IPS-15b (cell line): Measurements from ENCODE around the gene PDZRN4.

ENCODE experiments used
- H3K27me3 ChIP-seq: one replicate; pipeline ENCODE4 v1.6.1; 2013; ENCODE audit warnings: low read length; ENCODE audit not compliant: control insufficient read depth, insufficient read depth
- H3K36me3 ChIP-seq: one replicate; pipeline ENCODE4 v1.6.1; 2013; ENCODE audit warnings: low read length; ENCODE audit not compliant: control insufficient read depth, insufficient read depth
- H3K4me1 ChIP-seq: one replicate; pipeline ENCODE4 v1.6.1; 2013; ENCODE audit warnings: mild to moderate bottlenecking, low read length; ENCODE audit not compliant: control insufficient read depth, insufficient read depth
- H3K4me3 ChIP-seq: one replicate; pipeline ENCODE4 v1.5.1; 2013; ENCODE audit warnings: low read depth, low read length
- H3K9ac ChIP-seq: one replicate; pipeline ENCODE4 v1.6.1; 2013; ENCODE audit warnings: low read depth, mild to moderate bottlenecking, low read length
- H3K9me3 ChIP-seq: one replicate; pipeline ENCODE4 v1.6.1; 2013; ENCODE audit warnings: mild to moderate bottlenecking, low read length; ENCODE audit not compliant: control insufficient read depth, insufficient read depth

The PDZRN4 gene

DNA sequence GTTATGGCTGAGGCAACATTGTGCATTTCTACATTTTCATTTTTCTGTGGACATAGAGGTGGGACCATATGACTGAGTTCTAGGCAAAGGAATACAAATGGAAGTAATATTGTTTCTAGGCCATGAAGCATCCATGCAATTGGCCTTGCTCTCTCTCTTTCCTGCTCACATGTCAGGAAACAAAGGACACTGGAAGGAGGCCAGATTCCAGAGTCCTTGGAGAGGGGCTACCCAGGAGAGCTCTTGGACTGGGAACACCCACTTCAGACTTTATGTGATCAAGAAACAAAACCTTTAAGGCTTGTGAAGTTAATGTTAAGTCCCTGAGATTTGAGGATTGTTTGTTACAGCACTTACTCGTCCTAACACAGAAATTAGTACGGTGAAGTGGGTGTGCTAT lies 32.8 kb downstream of the PDZRN4 start:
- H3K36me3 ChIP-seq, result no peaks in the 10 kb centered on the region
- peaks cover 7% of the 10 kb centered on the region for H3K4me1 ChIP-seq
- H3K9ac ChIP-seq, result no peak overlapping the region
- no peaks in the 10 kb centered on the region for H3K27me3 ChIP-seq
- no peaks in the 10 kb centered on the region for H3K9me3 ChIP-seq
- H3K4me3 ChIP-seq, result no peak overlapping the region

- Histone ChIP-seq H3K4me3 (no peak overlapping the region), H3K27me3 (no peaks in the 10 kb centered on the region), H3K9me3 (no peaks in the 10 kb centered on the region), H3K36me3 (no peaks in the 10 kb centered on the region), H3K9ac (no peak overlapping the region), H3K4me1 (peaks cover 7% of the 10 kb centered on the region)
Observed at GRCh38 chr12:41221491-41221890, 33.4 kb downstream of the PDZRN4 start.

DNA sequence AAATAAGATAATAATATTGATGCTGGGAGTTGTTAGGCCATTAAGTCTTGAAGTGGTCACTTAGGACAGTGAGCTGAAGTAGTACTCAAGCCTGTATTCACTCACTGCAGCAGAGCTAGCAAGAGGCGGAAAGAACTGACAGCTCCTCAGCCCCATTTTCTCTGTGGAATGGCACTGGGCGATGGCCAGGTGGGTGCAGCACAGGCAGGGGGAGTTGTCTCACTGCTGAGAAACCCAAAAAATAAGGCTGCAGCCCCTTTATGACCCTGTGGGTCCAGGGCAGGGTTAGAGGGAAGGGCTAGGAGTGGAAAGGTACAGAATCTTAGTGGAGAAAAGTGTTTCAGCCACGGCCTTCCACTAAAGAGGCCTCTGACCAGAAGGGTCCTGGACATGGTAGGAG lies 35.5 kb downstream of the PDZRN4 start:
- Histone ChIP-seq H3K27me3 (no peaks in the 10 kb centered on the region), H3K4me1 (peaks cover 7% of the 10 kb centered on the region), H3K4me3 (no peak overlapping the region), H3K36me3 (no peaks in the 10 kb centered on the region), H3K9me3 (no peaks in the 10 kb centered on the region), H3K9ac (no peak overlapping the region)

GRCh38 chr12:41224066-41224465 lies 35.9 kb downstream of the PDZRN4 start:
- Histone ChIP-seq H3K4me1 (peaks cover 7% of the 10 kb centered on the region), H3K9ac (no peak overlapping the region), H3K36me3 (no peaks in the 10 kb centered on the region), H3K9me3 (no peaks in the 10 kb centered on the region), H3K4me3 (no peak overlapping the region), H3K27me3 (no peaks in the 10 kb centered on the region)

DNA sequence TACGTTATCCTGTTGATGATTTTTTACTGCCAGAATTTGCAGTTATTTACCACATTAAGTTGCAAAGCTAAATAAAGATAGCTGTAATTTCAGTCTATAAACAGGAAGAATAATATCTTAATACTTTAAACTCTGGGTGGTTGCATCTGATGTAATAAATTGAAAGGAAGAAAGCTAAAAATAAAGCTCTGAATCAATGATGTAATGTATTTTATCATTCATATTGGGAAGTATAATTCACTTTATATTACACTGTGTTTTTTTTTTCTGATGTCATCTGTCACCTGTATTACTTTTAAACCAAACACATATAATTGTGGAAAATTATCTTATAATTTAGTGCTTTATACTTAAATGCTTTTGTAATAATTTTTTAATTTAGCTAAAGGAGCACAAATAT lies 37.1 kb downstream of the PDZRN4 start:
- Histone ChIP-seq H3K27me3 (no peaks in the 10 kb centered on the region), H3K4me1 (peaks cover 7% of the 10 kb centered on the region), H3K36me3 (no peaks in the 10 kb centered on the region), H3K9ac (no peak overlapping the region), H3K4me3 (no peak overlapping the region), H3K9me3 (no peaks in the 10 kb centered on the region)

DNA sequence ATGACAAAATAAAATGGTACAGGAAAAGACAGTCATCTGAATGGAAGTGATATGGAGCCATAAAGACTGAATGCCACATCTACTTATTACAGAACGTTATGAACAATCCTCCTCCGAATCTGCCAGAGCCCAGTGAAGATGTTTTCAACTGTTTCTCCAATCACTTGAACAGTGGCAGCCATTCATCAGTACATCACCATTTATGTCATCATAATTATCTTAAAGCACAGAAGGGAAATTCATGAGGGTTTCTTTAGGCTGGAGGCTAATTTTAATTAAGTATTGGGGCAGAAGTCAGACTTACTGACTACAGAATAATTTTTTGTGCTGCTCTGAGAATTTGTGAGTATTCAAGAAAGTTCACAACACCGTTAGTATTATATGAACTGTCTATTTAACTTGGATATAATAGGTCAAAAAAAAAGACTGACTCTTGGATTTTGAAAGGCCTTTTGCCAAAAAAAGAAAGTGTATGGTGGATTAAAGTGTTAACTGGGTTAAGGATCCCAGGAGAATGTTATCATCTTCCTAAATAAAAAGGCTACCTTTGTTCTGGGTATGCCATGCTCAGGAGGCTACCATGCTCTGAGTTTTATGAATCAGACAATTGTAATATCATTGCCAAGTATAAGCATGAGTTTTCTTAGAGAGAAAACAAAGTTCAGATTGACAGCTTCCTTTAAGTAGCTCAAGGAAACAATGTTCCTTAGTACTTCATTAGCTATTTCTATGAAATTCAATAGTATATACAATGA lies 40.1 kb downstream of the PDZRN4 start:
- Histone ChIP-seq H3K36me3 (no peaks in the 10 kb centered on the region), H3K4me3 (no peak overlapping the region), H3K9ac (no peak overlapping the region), H3K27me3 (no peaks in the 10 kb centered on the region), H3K4me1 (peaks cover 7% of the 10 kb centered on the region), H3K9me3 (no peaks in the 10 kb centered on the region)

GRCh38 chr12:41230756-41231155 lies 42.6 kb downstream of the PDZRN4 start:
- Histone ChIP-seq H3K9ac (no peak overlapping the region), H3K4me1 (no peaks in the 10 kb centered on the region), H3K4me3 (no peak overlapping the region), H3K27me3 (no peaks in the 10 kb centered on the region), H3K36me3 (no peaks in the 10 kb centered on the region), H3K9me3 (no peaks in the 10 kb centered on the region)

- Histone ChIP-seq H3K4me1 (no peaks in the 10 kb centered on the region), H3K4me3 (no peak overlapping the region), H3K9ac (no peak overlapping the region), H3K27me3 (no peaks in the 10 kb centered on the region), H3K36me3 (no peaks in the 10 kb centered on the region), H3K9me3 (no peaks in the 10 kb centered on the region)
Observed at GRCh38 chr12:41234692-41235091, 46.6 kb downstream of the PDZRN4 start.

- Histone ChIP-seq H3K27me3 (no peaks in the 10 kb centered on the region), H3K36me3 (no peaks in the 10 kb centered on the region), H3K4me1 (no peaks in the 10 kb centered on the region), H3K9me3 (no peaks in the 10 kb centered on the region), H3K4me3 (no peak overlapping the region), H3K9ac (no peak overlapping the region)
Observed at GRCh38 chr12:41242603-41243002, 54.5 kb downstream of the PDZRN4 start.

GRCh38 chr12:41248391-41248790 lies 60.3 kb downstream of the PDZRN4 start:
- H3K27me3 ChIP-seq, result no peaks in the 10 kb centered on the region
- H3K9me3 ChIP-seq, result no peaks in the 10 kb centered on the region
- H3K4me1 ChIP-seq, result no peaks in the 10 kb centered on the region
- no peaks in the 10 kb centered on the region for H3K36me3 ChIP-seq
- H3K9ac ChIP-seq, result no peak overlapping the region
- H3K4me3 ChIP-seq, result no peak overlapping the region

- no peak overlapping the region for H3K9ac ChIP-seq
- no peaks in the 10 kb centered on the region for H3K9me3 ChIP-seq
- H3K4me3 ChIP-seq, result no peak overlapping the region
- H3K36me3 ChIP-seq, result no peaks in the 10 kb centered on the region
- H3K4me1 ChIP-seq, result no peaks in the 10 kb centered on the region
- no peaks in the 10 kb centered on the region for H3K27me3 ChIP-seq
Observed at GRCh38 chr12:41250748-41251147, 62.6 kb downstream of the PDZRN4 start.

GRCh38 chr12:41254004-41254914 lies 66.1 kb downstream of the PDZRN4 start:
- Histone ChIP-seq H3K9me3 (no peaks in the 10 kb centered on the region), H3K27me3 (no peaks in the 10 kb centered on the region), H3K36me3 (no peaks in the 10 kb centered on the region), H3K4me3 (no peak overlapping the region), H3K9ac (no peak overlapping the region), H3K4me1 (no peaks in the 10 kb centered on the region)
